Upper lobe of left lung (tissue), 6 donors: ENCODE measurements around the gene SIRPA. TPM values are rescaled to one million over a fixed set of nuclear protein-coding genes. Genes with fewer than 3 reads are reported as not detected.

Experiments used
- ATAC-seq, 2 donors: fragments of 200-7000 bp; cut with Tn5 transposase; one replicate each; pipeline ENCODE4 v1.9.1; 2022; ENCODE audit warnings: mild to moderate bottlenecking in 2 of 2, moderate library complexity in 2 of 2; ENCODE audit not compliant: low FRiP score in 2 of 2
- DNase-seq, 2 donors: peaks; one replicate each; pipeline ENCODE4 v3.0.0-alpha.2; 2019 to 2020
- H3K27ac ChIP-seq, 4 donors: fragments of 200-600 bp; sonication (generic); one replicate each; pipeline ENCODE4 v1.5.1; 2016 to 2019
- H3K27me3 ChIP-seq, 4 donors: fragments of 200-600 bp; sonication (generic); one replicate each; pipeline ENCODE4 v1.5.1; 2017 to 2019
- H3K36me3 ChIP-seq, 4 donors: fragments of 200-600 bp; sonication (generic); one replicate each; pipeline ENCODE4 v1.5.1; 2016 to 2019
- H3K4me1 ChIP-seq, 4 donors: fragments of 200-600 bp; sonication (generic); one replicate each; pipeline ENCODE4 v1.5.1; 2018 to 2019
- H3K4me3 ChIP-seq, 4 donors: fragments of 200-600 bp; sonication (generic); one replicate each; pipeline ENCODE4 v1.5.1; 2017 to 2019; ENCODE audit warnings: mild to moderate bottlenecking in 2 of 4, moderate library complexity in 1 of 4
- H3K9me3 ChIP-seq, 4 donors: fragments of 200-600 bp; sonication (generic); one replicate each; pipeline ENCODE4 v1.5.1; 2018 to 2019
- CTCF ChIP-seq, 6 experiments: fragments of 450-650 bp in 4 of 6; fragments of 200-600 bp in 2 of 6; sonication (generic) in 2 of 6; IDR thresholded peaks; one replicate each; pipeline ENCODE4 v1.5.1; 2016 to 2019; ENCODE audit warnings: antibody characterized with exemption in 6 of 6
- EP300 ChIP-seq, 4 donors: sonication (generic); formaldehyde crosslinking; IDR thresholded peaks; one replicate each; pipeline ENCODE4 v1.5.1; 2017; ENCODE audit warnings: antibody characterized with exemption in 4 of 4, control low read depth in 2 of 4
- POLR2A ChIP-seq, 4 donors: fragments of 450-650 bp; IDR thresholded peaks; one replicate each; pipeline ENCODE4 v1.5.1; 2016 to 2017; ENCODE audit warnings: antibody characterized with exemption in 4 of 4, mild to moderate bottlenecking in 2 of 4
- POLR2AphosphoS5 ChIP-seq, 2 donors: sonication (generic); formaldehyde crosslinking; IDR thresholded peaks; one replicate each; pipeline ENCODE4 v1.5.1; 2017; ENCODE audit warnings: antibody characterized with exemption in 2 of 2
- WGBS, 2 donors: methylation state at CpG; one replicate each; pipeline ENCODE4 v1.1.5; 2017 to 2018; 5-methylcytosine and 5-hydroxymethylcytosine counted together
- total RNA-seq, 6 donors: library from RNA; depleted of rRNA in 4 of 6; stranded (reverse); fragments of >200 nt in 4 of 6; gene quantifications; one replicate each; pipeline versions ENCODE4 v1.1.0 to v1.2.1, GENCODE V29; 2016 to 2021
- donor health status: DM: no; HTN: no; CAD: no; lungs with moderate emphysema.
- donor health status: DM: no; HTN: yes; CAD: no; lungs with severe emphysema.

SIRPA gene
- total RNA-seq, 6 donors from 2014 or later = 36.3 to 119 (median 60.4) TPM

GRCh38 chr20:1855109-1855508 is 40.1 kb upstream of the SIRPA start:
- no peak for DNase-seq
- no peak for TF ChIP-seq POLR2A (IDR thresholded peaks at IDR 0.05)
- no peak for TF ChIP-seq POLR2AphosphoS5 (IDR thresholded peaks at IDR 0.05)
- TF ChIP-seq CTCF (IDR thresholded peaks at IDR 0.05) = no peak
- TF ChIP-seq EP300 (IDR thresholded peaks at IDR 0.05) = no peak
- H3K9me3 ChIP-seq = no peaks in the 10 kb centered on the region
- no peak overlapping the region for H3K27ac ChIP-seq
- H3K27me3 ChIP-seq = no peaks in the 10 kb centered on the region
- 49 to 56% methylated on average over 5 to 6 of the region's 6 CpGs for WGBS, 2 donors
- no peak overlapping the region for H3K4me3 ChIP-seq
- no peaks in the 10 kb centered on the region for H3K36me3 ChIP-seq
- no peaks in the 10 kb centered on the region for H3K4me1 ChIP-seq
- ATAC-seq = no peak

DNA sequence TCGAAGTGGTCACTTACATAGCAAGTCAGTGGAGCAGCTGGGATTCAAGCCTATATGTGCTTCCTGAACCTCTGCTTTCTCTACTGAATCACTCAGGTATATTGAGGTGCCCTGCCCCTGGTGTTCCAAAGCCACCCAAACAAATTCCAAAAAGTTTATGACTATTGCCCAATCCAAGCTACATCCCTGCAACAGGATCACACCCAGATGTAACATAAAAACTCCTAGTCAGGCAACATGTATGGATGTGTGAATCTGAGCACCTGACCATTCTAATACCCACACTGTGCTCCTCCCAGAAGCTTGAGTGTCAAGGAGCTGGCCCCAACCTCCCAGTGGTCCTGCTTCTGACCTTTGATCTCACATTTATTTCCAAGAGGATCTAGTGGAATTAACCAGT is 39.5 kb upstream of the SIRPA start:
- TF ChIP-seq POLR2A (IDR thresholded peaks at IDR 0.05) (no peak), POLR2AphosphoS5 (IDR thresholded peaks at IDR 0.05) (no peak), EP300 (IDR thresholded peaks at IDR 0.05) (no peak), CTCF (IDR thresholded peaks at IDR 0.05) (no peak)
- no peaks in the 10 kb centered on the region for H3K27me3 ChIP-seq

DNA sequence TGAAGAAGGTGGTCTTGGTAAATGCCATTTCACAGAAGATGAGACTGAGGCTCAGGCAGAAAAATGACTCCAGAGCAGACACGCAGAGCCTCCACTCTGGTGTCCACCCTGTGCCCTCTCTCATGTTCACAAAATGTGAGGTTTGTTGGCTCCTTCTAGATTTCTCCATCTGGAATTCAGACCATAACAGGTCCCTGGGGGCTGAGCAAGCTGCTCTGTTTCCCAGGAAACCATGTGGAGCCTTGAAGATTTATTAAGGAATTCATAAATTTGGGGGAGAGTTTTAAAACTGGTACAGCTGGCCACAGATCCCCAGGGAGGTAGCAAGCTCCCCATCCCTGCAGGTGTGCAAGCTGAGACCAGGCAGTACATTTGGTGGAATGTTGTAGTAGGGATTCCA is 38.8 kb upstream of the SIRPA start:
- no peaks in the 10 kb centered on the region for H3K9me3 ChIP-seq
- WGBS, 2 donors = 82% methylated on average over 1 of the region's 1 CpG
- no peak overlapping the region for H3K27ac ChIP-seq
- TF ChIP-seq CTCF (IDR thresholded peaks at IDR 0.05) (no peak), EP300 (IDR thresholded peaks at IDR 0.05) (no peak), POLR2AphosphoS5 (IDR thresholded peaks at IDR 0.05) (no peak), POLR2A (IDR thresholded peaks at IDR 0.05) (no peak)
- H3K27me3 ChIP-seq = no peaks in the 10 kb centered on the region
- DNase-seq (no peak), ATAC-seq (no peak)
- H3K36me3 ChIP-seq = no peaks in the 10 kb centered on the region
- H3K4me1 ChIP-seq = no peaks in the 10 kb centered on the region
- no peak overlapping the region for H3K4me3 ChIP-seq

More for the DNA sequence above, 39.5 kb upstream of the SIRPA start:
- ATAC-seq = no peak
- Histone ChIP-seq H3K4me1 (no peaks in the 10 kb centered on the region), H3K9me3 (no peaks in the 10 kb centered on the region), H3K4me3 (no peak overlapping the region), H3K27ac (no peak overlapping the region), H3K36me3 (no peaks in the 10 kb centered on the region)
- 57 to 76% methylated on average over 1 of the region's 1 CpG for WGBS, 2 donors
- no peak for DNase-seq

DNA sequence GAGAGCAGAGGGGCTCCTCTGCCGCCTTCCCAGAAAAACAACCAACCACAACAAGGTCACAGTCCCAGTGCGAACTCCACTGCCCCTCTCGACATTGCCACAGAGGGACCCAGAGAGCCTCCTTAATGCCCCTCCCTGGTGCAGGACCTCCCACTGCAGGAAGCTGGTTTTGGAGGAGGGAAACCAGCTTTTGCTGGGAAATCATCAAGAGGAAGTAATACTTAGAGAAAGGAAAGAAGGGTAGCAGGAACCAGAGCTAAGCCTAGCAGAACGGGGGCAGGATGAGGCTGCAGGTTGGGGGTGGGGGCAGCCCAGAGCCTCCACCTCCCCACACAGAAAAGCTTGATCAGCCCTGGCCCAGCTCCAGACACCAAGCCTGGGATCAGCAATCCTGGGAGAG is 37.7 kb upstream of the SIRPA start:
- H3K9me3 ChIP-seq = no peaks in the 10 kb centered on the region
- no peaks in the 10 kb centered on the region for H3K27me3 ChIP-seq
- no peak overlapping the region for H3K27ac ChIP-seq
- H3K36me3 ChIP-seq = no peaks in the 10 kb centered on the region
- ATAC-seq = no peak
- no peak overlapping the region for H3K4me3 ChIP-seq
- no peaks in the 10 kb centered on the region for H3K4me1 ChIP-seq
- WGBS, 2 donors = 56 to 61% methylated on average over 4 of the region's 4 CpGs
- TF ChIP-seq CTCF (IDR thresholded peaks at IDR 0.05) (no peak), POLR2AphosphoS5 (IDR thresholded peaks at IDR 0.05) (no peak), EP300 (IDR thresholded peaks at IDR 0.05) (no peak), POLR2A (IDR thresholded peaks at IDR 0.05) (no peak)
- no peak for DNase-seq

GRCh38 chr20:1858871-1859270 is 36.3 kb upstream of the SIRPA start:
- ATAC-seq (peak in 1 of 2 donors; percentile 26), DNase-seq (peak in 1 of 2 donors; percentile 26)
- TF ChIP-seq POLR2A (IDR thresholded peaks at IDR 0.05) (no peak), POLR2AphosphoS5 (IDR thresholded peaks at IDR 0.05) (no peak), CTCF (IDR thresholded peaks at IDR 0.05) (no peak), EP300 (IDR thresholded peaks at IDR 0.05) (no peak)
- no peaks in the 10 kb centered on the region for H3K36me3 ChIP-seq
- H3K4me1 ChIP-seq = no peaks in the 10 kb centered on the region
- WGBS, 2 donors = 70 to 77% methylated on average over 5 of the region's 5 CpGs
- no peak overlapping the region for H3K4me3 ChIP-seq
- no peaks in the 10 kb centered on the region for H3K27me3 ChIP-seq
- H3K27ac ChIP-seq = no peak overlapping the region
- H3K9me3 ChIP-seq = no peaks in the 10 kb centered on the region
